ENCODE data around the gene DEPDC4. TPM values are rescaled to one million over a fixed set of nuclear protein-coding genes. Genes with fewer than 3 reads are reported as not detected.

The DEPDC4 gene
- total and polyA plus RNA-seq, 2 donors (not counting 1 experiment from before 2014, with no cell fraction given) = 1.2 to 1.9 TPM

- no peaks in the 10 kb centered on the region for H3K27me3 ChIP-seq (ENCODE audit: control insufficient read depth, insufficient read depth, low read length)
- H3K36me3 ChIP-seq (ENCODE audit: control insufficient read depth, insufficient read depth, low read length) = peaks cover 2% of the 10 kb centered on the region
- H2AFZ ChIP-seq (ENCODE audit: low read length) = no peak overlapping the region
- H3K4me1 ChIP-seq (ENCODE audit: control insufficient read depth, extremely low read depth, insufficient read depth, low read length) = no peaks in the 10 kb centered on the region
- no peak overlapping the region for H3K27ac ChIP-seq (ENCODE audit: insufficient read depth, low read length)
- H3K79me2 ChIP-seq (ENCODE audit: control insufficient read depth, insufficient read depth, low read length) = no peaks in the 10 kb centered on the region
- TF ChIP-seq CTCF (conservative IDR thresholded peaks at IDR 0.05 in 1 of 2, IDR thresholded peaks at IDR 0.05 in 1 of 2; ENCODE audit: low read depth in 1 of 2, low read length in 2 of 2) (no peak), EZH2 (IDR thresholded peaks at IDR 0.05; ENCODE audit: low read length, missing control alignments) (no peak)
- no peak overlapping the region for H3K4me3 ChIP-seq (replicated peaks in 1 of 4; ENCODE audit: control extremely low read depth in 1 of 4, insufficient read depth in 1 of 4, low read depth in 3 of 4, low read length in 4 of 4)
- no peak overlapping the region for H3K4me2 ChIP-seq (ENCODE audit: extremely low read depth, insufficient read depth, low read length)
- H3K9ac ChIP-seq (ENCODE audit: insufficient read depth, low read length) = no peak overlapping the region
- no peaks in the 10 kb centered on the region for H3K9me3 ChIP-seq (ENCODE audit: control insufficient read depth, insufficient read depth, low read depth, low read length)
- DNase-seq (ENCODE audit: low read depth in 2 of 2) = no peak
- no peaks in the 10 kb centered on the region for H4K20me1 ChIP-seq (ENCODE audit: control insufficient read depth, extremely low read depth, insufficient read depth, low read length)
Observed at GRCh38 chr12:100215209-100215608, 51.7 kb downstream of the DEPDC4 start.

GRCh38 chr12:100214518-100214917 is 52.4 kb downstream of the DEPDC4 start:
- H3K9ac ChIP-seq (ENCODE audit: insufficient read depth, low read length) = no peak overlapping the region

More at GRCh38 chr12:100214518-100214917, 52.4 kb downstream of the DEPDC4 start:
- TF ChIP-seq CTCF (conservative IDR thresholded peaks at IDR 0.05 in 1 of 2, IDR thresholded peaks at IDR 0.05 in 1 of 2; ENCODE audit: low read depth in 1 of 2, low read length in 2 of 2) (no peak), EZH2 (IDR thresholded peaks at IDR 0.05; ENCODE audit: low read length, missing control alignments) (no peak)
- H2AFZ ChIP-seq (ENCODE audit: low read length) = no peak overlapping the region
- no peaks in the 10 kb centered on the region for H3K79me2 ChIP-seq (ENCODE audit: control insufficient read depth, insufficient read depth, low read length)
- DNase-seq (ENCODE audit: low read depth in 2 of 2) = no peak
- H3K4me2 ChIP-seq (ENCODE audit: extremely low read depth, insufficient read depth, low read length) = no peak overlapping the region
- no peak overlapping the region for H3K27ac ChIP-seq (ENCODE audit: insufficient read depth, low read length)
- no peaks in the 10 kb centered on the region for H3K27me3 ChIP-seq (ENCODE audit: control insufficient read depth, insufficient read depth, low read length)
- no peaks in the 10 kb centered on the region for H4K20me1 ChIP-seq (ENCODE audit: control insufficient read depth, extremely low read depth, insufficient read depth, low read length)
- no peak overlapping the region for H3K4me3 ChIP-seq (replicated peaks in 1 of 4; ENCODE audit: control extremely low read depth in 1 of 4, insufficient read depth in 1 of 4, low read depth in 3 of 4, low read length in 4 of 4)
- no peaks in the 10 kb centered on the region for H3K9me3 ChIP-seq (ENCODE audit: control insufficient read depth, insufficient read depth, low read depth, low read length)
- H3K4me1 ChIP-seq (ENCODE audit: control insufficient read depth, extremely low read depth, insufficient read depth, low read length) = no peaks in the 10 kb centered on the region
- H3K36me3 ChIP-seq (ENCODE audit: control insufficient read depth, insufficient read depth, low read length) = peaks cover 2% of the 10 kb centered on the region

Data from fibroblast of lung (primary cell).